SW480 (cell line): Measurements from ENCODE around the gene BCAS4.
"Not testable (repeated sequence)": the region's sequence is repeated elsewhere in the genome, so short reads cannot be mapped to it uniquely, and the experiment has no call there.

Experiments
- DNase-seq: peaks from one replicate; pipeline ENCODE4 v3.0.0-alpha.2; 2016; ENCODE audit warnings: low spot score

The BCAS4 gene

GRCh38 chr20:50799176-50799889 lies 4.5 kb downstream of the BCAS4 start:
- DNase-seq, result no peak

DNA sequence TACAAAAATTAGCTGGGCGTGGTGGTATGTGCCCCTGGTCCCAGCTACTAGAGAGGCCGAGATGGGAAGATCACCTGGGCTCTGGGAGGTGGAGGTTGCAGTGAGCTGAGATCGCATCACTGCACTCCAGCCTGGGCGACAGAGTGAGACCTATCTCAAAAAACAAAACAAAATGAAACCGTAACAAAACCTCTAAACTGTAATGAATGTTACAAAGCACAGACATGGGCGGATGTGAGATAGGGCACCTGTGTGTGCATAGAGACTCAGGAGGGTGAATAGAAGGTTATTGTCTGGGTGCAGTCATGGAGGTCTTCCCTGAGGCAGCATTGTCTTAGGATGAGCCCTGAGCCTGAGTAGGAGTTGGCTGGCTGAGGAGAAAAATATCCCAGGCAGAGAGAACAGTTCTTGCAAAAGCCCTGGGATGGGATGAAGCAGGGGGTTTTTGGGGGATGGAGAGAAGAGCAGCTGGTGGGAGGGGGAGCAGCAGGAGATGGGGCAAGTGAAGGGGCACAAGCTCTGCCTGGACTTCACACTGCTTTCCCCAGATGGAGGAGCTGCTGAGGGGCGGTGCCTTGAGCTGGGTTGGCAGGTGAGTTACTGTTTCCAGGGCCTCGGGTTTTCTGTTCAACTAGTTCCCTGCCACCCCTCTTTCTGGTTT lies 5.2 kb downstream of the BCAS4 start:
- DNase-seq, result no peak

DNA sequence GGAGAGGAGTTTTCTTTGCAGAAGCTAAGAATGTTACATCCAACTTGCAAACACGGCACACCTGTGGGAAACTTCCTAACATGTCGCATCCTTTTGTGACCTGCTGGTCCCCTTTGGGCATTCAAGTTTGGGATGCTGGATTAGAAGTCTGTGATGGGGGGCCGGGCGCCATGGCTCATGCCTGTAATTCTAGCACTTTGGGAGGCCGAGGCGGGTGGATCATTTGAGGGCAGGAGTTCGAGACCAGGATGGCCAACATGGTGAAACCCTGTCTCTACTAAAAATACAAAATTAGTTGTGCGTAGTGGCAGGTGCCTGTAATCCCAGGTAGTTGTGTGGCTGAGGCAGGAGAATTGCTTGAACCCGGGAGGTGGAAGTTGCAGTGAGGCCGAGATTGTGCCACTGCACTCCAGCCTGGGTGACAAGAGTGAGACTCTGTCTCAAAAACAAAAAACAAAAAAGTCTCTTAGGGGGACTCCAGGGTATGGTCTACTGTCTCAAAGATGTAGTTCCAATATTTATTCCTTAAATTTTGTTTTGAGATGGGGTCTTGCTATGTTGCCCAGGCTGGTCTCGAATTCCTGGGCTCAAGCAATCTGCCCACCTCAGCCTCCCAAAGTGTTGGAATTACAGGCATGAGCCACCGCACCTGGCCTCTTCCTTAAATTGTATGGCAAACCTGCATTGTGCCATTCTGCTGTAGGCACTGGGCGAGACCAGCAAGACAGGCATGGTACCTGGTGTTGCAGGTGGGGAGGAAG lies 6.3 kb downstream of the BCAS4 start:
- DNase-seq, result not testable (repeated sequence)

DNA sequence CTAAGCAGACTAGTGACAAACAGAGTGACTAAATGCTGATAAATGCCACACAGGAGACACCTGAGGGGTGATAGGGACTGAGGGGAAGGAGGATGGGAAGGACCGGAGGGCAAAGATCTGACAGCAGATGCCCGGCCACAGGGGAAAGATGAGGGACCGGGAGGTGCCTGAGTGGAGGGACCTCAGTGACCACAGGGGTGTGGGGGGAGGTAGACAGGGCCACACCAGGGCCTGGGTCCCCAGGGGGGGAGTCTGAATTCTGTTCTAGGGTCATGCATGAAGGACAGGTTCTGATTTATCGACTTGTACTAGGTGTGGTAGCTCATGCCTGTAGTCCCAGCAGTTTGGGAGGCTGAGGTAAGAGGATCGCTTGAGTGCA lies 6.9 kb downstream of the BCAS4 start:
- no peak for DNase-seq

DNA sequence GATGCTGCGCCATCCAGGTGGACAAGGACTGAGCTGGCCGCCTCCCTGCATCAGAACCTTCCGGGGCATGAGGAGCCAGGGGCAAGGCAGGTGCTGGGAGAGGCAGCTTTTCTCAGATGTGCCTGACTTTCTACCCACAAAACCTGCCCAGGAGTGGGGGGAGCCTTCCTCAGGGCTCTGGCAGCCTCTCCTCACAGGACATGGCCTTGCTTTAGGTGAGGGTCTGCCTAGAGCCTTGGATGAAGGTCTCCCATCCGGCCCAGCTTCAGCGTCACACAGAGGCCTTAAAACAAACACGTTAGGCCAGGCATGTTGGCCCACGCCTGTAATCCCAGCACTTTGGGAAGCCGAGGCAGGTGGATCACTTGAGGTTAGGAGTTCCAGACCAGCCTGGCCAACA lies 7.4 kb downstream of the BCAS4 start:
- DNase-seq, result no peak

DNA sequence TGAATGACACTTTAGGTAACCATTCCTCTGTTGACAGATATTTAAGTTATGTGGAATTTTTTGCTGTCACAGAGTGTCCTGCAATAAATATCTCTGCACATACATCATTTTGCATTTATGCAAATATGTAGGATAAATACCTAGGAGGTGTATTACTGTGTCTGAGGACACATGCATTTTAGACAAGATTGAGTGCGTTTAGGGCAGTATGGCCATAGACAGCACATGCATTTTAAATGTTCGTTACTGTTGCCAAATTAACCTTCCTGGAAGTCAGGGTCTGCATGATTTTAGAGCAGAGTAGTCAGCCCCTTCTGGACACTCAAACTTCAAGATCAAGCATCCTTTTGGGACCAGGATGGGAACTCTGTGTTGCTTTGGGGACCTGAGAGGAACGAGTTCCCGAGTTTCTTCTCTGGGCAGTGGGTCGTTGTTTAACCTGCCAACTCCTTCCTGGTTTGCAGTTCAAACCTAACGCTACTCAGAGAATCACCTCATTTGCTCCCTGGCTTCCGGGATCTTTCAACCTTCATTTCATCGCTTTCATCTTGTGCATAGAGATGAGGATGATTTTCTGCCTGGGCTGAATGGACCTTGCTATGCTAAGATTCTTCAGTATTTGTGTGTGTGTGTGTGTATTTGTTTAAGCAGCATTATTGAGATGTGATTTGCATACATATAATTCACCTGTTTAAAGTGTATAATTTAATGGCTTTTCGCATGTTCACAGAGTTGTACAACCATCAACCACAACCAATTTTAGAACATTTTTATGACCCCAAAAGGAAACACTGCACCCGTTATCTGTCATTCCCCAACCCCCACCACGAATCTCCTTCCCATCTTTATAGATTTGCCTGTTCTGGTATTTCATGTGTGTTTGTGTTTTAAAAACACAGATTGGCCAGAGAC lies 9.8 kb downstream of the BCAS4 start:
- no peak for DNase-seq

- no peak for DNase-seq
Measured at GRCh38 chr20:50805349-50805684, 10.5 kb downstream of the BCAS4 start.

- no peak for DNase-seq
Measured at GRCh38 chr20:50806126-50806768, 11.4 kb downstream of the BCAS4 start.

- DNase-seq, result no peak
Measured at GRCh38 chr20:50810063-50810462, 15.2 kb downstream of the BCAS4 start.

DNA sequence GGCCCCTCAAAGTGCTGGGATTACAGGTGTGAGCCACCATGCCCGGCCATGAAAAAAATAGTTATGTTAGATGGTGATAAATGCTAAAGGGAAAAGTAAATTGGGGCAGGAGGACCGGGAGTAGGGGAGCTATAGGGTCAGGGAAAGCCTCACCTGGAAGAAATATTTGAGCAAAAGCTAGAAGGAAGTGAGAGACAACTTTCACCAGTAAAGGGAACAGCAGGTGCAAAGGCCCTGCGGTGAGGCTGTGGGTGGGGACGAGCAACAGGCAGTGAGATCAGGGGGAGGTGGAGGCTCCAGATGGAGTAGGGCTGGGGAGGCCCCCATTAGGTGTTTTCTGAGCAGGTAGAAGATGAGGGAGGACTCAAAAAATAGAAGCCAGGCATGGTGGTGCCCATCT lies 16.0 kb downstream of the BCAS4 start:
- no peak for DNase-seq

DNA sequence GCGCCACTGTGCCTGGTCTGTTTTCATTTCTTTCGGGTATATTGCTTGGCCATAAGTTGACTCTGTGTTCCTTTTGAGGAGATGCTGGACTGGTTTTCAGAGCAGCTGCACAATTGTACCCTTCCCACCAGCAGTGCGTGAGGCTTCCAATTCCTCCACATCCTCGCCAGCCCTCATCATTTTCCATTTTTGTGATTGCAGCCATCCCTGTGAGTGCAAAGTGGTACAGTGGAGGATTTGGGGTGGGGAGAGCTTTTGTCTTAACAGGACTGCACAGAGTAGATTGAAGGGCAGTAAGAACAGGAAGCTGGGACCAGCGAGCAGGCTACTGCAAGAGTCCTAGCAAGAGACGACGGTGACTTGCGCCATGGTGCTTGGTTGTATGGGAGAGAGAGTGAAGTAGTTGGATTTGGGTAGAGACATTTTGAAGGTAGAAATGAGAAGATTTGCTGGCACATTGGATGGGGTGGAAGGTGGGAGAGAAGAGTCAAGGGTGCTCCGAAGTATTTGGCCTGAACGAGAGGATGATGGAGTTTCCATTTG lies 18.3 kb downstream of the BCAS4 start:
- no peak for DNase-seq

GRCh38 chr20:50813801-50814200 lies 18.9 kb downstream of the BCAS4 start:
- no peak for DNase-seq

DNA sequence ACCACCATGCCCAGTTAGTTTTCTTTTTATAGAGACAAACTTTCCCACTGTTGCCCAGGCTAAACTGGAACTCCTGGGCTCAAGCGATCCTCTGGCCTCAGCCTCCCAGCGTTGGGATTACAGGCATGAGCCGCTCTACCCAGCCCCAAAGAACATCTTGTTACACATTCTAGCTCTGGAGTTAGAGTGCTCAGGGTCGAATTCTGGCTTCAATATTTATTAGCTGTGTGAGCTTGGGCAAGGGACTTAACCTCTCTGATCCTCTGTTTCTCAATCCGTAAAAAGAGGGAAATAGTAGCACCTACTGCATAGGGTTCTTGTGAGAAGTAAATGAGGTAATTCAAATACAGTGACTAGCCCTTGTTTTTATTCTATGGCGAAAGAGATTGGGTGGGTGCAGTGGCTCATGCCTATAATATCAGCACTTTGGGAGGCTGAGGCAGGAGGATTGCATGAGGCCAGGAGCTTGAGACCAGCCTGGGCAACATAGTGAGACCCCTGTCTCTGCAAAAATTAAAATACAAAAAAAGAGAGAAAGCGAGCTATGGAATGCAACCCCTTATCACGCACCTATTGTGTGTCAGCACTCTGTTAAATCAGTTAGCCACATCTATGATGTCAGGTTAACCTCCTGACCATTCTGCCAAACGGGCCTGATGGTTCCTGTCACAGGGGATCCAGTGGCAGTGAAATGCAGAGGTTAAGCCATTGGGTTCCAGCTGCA lies 19.7 kb downstream of the BCAS4 start:
- no peak for DNase-seq

DNA sequence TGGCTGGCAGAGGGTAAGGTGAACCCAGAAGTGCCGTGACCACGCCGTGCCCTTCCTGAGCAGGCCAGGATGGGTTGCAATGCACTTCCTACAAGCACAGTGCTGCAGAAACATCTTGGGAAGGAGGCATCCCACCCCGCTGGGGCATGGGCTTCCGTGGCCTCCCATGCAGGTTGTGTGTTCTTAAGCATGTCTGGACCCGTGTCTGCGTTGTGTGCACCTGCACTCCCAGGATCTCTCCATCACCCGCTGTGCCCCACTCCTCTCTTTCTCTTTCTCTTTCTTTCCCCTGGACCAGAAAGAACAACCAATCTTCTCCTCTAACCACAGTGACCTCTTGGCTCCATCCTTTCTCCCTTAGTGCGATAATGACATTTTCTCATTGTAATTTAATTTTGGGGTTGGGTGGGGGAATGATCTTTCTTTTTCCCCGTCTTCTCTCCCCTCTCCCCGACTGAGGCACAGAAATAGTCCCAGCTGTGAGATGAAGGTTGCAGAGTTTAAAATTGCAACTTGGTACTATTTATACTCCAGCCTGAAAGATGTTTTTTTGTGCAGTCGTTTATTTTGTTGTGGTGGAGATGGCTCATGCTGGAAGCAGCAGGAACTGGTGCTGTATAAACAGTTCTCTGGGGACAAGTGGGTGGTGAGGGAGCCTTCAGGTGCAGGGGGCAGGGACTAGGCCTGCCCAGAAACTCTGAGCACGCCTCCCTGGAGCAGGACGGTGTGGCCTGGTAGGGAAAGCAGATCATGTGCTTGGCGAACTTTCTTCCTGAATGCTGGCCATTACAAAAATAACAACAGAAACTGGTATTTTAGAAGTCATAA lies 20.5 kb downstream of the BCAS4 start:
- DNase-seq, result no peak

GRCh38 chr20:50817776-50818172 lies 22.9 kb downstream of the BCAS4 start:
- no peak for DNase-seq

- DNase-seq, result no peak
Measured at GRCh38 chr20:50819349-50819748, 24.5 kb downstream of the BCAS4 start.

DNA sequence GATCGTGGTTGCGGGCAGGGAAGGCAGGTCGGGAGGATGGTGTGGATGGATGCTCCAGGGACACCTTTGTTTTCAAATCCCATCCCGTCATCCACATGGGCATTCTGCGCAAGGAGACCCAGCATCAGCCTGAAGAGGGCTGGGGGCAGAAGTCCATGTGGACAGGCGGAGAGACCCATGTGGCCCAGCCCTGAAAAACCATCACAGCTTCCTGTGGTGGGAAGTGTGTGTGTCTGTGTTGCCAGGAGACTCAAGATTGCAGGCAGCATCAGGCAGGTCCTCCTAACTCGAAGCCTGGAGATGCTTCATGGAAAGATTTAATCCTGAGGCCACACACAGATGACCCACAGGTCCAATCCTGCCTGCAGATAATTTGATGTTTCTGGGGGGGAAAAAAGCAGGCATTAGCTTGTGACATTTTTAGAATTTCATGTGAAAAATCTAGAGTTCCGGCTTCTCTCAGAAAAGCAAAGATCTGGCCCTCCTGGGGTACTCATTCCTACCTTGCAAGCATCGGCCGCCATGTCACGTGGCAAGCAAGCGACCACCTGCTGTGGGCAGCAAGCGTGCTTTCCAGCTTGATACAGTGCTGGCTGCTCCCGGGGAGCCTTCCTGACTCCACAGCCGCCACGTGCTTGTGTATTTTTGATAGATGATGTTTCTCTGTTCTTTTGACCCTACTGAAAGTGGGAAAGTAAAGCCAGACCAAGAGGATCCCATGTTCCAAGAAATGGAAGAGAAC lies 25.8 kb downstream of the BCAS4 start:
- no peak for DNase-seq

DNA sequence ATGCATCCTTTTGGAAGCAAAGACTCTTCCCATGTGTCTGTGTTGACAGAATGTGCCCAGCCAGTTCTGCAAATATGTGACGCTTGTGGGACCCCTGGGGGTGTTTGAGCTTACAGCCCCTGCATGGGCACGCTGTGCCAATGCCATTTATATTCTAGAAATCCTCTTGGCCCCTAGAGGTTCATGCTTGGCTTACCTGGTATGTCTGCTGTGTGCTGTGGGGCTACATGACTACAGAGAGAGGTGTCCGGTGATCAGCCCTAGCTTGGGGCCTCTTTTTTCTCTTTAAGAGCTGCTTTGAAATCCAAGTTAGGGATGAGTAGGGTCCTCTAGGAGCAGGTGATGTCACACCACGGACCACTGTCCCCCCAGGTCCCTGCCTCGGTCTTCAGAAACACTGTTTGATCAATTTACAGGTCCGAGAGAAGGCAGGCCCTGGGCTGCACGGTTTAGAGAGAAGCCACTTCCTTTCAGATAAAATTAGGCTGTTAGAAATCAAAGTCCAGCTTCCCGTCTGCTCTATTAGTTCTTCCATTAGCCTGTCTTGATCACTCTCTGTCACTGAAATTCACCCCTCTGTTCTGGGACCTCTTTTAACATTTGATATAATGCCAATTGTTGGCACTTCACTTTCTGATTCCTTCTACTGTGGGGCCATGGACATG lies 26.5 kb downstream of the BCAS4 start:
- DNase-seq, result no peak

DNA sequence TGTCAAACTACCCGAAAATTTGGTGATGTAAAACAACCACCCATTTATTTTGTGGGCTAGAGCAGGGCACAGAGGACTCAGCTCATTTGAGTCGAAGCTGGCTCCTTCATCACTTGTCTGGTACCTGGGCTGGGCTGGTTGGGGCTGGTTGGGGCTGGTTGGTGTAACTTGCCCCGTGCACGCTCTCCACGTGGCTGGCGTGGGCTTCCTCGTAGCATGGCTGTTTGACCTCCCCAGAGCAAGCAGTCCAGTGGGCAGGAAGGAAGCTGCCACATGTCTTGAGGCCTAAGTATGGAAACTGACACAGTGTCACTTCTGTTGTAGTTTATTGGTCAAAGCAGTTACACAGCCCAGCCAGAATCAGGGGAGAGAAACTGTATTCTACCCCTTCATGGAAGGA lies 27.1 kb downstream of the BCAS4 start:
- no peak for DNase-seq
